Activated T-cell treated with anti-CD3 and anti-CD28 coated beads, Interleukin-2, amount 50 U/mL, for 1 hour (primary cell): Measurements from ENCODE around the gene LIMS2.

ENCODE experiments used
- DNase-seq: peaks from one replicate; pipeline ENCODE4 v3.0.0-alpha.2; 2020

The LIMS2 gene

DNA sequence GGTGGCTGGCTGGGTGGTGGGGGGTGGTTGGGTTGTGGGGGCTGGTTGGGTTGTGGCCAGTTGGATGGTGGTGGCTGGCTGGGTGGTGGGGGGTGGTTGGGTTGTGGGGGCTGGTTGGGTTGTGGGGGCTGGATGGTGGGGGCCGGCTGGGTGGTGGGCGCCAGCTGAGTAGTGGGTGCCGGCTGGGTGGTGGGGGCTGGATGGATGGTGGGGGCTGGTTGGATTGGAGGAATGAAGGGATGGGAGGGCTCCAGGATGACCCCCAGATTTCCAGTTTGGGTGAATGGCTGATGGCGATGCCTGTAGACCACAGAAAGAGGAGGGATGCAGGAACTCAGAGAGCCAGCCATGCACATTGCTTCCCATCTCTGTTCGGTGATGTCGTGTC is 56.1 kb downstream of the LIMS2 start:
- DNase-seq: no peak

DNA sequence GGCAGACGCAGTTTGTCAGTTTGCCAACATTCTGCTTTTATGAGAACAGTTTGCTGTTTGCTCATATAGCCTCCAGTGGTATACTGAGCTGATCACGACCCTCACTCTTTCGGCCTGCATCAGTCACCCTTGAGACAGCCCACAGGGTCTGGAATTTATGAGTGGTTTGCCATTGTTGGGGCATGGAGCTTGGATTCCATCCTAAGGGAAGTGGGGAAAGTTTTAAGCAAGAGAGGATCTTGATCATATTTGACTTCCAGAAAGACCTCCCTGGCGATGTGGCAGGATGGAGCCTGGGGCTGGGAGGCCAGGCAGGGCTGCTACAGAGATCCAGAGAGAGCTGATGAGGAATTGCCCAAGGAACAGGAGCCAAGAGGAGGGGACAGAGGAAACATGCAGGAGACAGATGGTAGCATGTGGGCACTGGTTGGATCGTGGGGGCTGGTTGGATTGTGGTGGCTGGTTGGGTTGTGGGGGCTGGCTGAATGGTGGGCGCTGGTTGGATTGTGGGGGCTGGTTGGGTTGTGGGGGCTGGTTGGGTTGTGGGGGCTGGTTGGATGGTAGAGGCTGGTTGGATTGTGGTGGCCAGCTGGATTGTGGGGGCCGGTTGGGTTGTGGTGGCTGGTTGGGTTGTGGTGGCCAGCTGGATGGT is 56.7 kb downstream of the LIMS2 start:
- DNase-seq: peak; percentile 5

DNA sequence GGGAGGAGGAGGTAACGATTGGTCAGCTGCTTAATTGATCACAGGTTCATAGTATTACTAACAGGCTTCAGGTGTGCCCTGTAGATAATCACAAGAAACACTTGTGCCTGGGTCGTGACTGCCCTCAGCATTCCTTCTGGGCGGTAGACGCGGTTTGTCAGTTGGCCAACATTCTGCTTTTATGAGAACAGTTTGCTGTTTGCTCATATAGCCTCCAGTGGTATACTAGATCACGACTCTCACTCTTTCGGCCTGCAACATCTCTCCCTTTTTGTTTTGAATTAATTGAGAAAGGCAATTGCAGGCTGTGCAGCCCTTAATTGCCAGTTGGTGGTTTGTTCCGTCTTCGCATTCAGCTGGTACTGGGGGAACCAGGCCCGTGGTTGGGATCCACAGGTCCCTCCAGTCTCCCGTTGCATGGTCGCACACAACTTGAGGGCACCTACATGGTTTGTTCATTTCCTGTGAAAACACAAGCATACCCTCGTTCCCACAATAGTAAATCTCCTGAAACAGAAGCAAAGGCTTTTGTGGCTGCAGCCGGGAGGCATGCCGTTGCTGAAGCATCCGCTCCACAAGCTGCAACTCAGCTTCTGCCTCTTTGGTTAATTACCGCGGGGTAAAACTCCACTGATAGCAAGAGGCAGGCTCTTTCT is 59.7 kb downstream of the LIMS2 start:
- no peak for DNase-seq

DNA sequence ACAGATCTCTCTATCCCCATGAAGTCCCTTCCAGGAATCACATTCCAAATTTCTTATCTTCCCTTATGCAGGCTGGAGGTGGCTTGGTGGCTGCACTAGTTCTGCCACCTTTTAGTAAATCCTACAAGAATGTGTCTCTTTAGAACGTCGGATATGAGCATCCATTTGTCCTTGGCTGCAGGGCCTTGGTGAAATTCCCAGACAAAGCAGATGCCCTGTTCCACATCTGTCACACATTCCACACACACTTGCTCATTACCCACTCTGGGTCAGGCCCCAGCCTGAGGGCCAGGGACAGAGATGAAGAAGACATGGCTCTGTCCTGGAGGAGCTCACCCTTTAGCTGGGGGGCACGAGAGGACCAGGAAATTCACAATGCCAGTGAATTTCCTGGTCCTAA is 60.6 kb downstream of the LIMS2 start:
- peak; percentile 1 for DNase-seq

DNA sequence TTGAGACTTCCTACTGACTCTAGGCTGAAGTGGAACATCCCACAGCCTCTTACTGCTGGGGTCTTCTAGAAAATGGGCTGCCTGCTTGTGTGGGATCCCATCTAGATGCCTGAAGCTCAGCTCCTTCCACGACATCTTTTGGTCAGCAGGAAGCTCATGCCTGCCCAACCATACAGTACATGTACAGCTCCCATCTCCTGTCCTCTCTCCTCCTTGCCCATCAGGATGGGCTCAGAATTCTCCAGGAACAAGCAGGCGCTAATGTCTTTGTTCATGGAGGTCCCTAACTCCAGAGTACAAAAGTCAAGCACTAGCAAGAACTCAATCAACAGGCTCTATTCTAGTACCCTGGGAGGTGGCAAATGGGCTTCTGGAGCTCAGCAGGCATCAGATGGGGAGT is 61.1 kb downstream of the LIMS2 start:
- DNase-seq: no peak

DNA sequence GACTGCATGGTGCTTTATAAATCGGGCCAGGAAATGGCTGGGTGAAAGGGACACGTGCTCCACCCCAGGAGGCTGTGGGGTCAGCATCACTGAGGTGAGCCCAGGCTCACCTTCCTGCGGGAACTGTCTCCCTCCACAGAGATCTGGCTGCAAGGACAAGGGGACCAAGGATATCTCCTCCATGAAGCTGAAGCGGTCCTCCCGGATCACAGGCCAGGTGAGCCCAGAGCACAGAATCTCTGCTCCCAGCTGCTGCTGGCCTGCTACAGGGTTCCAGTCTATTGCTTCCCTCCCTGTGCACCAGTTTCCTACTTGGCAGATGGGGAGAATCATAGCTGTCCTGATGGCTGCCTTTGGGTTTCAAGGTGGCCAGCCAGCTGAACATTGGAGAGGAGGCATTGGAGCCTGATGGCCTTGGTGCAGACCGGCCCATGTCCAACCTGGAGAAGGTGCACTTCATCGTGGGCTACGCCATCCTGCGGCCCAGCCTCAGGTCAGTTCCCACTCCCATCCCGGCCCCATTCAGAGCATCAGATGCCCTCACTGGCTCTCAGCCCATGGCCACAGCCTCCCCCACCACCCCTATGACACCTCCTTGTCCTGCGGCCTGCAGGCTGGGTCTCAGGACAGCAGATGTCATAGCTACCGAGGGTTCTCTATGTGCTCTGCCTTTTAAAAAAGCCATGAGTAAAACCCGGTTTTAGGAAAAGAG is 63.1 kb downstream of the LIMS2 start:
- DNase-seq: no peak

DNA sequence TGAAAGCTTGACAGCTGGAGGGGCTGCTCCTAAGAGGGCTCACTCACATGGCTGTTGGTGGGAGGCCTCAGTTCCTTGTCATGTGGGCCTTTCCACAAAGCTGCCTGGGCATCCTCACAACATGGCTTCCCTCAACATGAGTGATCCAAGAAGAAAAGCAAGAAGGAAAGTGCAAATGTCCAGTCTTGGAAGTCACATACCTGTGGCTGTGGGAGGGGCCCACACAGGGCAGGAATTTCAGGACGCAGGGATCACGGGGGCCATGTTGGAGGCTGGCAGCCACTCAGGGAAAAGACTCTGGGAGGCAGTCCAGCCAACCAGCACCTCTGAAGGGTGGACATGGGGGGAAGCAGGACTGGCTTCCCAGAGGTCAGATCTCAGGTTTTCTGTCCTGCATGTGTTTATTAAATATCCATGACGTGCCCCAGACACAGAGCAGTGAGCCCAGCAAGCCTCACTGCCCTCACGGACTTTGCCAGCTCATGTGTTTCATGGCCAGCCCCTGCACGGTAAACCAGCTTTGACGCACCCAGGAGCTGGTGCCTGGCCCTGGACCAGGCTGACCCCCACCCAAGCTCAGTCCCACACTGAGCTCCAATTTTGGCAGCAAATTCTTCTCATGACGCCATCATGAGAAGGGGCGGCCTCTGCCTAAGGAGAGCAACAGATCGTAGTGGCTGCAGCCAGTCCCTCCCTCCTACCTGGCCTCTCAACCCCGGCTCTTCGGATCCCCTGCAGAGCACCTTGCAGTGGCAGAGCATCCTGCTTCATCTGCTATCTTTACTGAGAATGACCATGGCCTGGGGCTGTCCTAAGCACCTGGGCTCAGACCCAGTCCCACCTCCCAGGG is 64.0 kb downstream of the LIMS2 start:
- DNase-seq: peak; percentile 4

DNA sequence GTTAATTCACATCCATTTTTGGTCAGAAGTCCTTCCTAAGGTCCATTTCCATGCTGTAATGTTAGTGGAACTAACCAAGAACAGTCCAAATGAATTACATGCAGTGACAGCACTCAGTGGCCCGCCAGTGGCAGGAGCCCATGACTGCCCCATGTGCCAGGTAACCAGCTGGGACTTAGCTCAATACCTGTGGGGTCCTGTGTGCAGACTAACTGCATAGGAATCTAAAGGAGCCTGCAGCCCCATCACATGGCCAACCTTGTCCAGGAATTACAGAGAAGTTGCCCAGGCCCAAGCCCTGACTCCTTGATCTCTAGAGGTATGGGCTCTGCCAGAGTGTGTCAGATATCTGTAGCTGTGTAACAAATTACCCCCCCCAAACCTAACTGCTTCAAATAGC is 64.8 kb downstream of the LIMS2 start:
- DNase-seq: no peak

DNA sequence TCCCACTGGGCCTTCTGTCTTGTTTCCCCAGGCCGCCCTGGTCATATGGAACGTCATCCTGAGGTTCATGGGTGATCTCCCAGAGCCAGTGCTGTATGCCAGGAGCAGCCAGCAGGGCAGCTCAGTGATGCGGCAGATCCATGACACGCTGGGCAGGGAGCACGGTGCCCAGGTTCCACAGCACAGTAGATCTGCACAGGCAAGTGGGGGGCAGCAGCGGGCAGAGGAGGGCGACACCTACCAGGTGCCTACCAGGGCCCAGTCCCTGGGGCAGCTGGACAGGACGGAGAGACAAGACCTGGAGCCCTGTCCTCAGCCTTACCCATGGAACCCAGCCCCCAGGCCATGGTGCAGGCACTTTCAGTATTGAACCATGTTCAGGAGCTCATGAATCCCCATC is 65.5 kb downstream of the LIMS2 start:
- no peak for DNase-seq

DNA sequence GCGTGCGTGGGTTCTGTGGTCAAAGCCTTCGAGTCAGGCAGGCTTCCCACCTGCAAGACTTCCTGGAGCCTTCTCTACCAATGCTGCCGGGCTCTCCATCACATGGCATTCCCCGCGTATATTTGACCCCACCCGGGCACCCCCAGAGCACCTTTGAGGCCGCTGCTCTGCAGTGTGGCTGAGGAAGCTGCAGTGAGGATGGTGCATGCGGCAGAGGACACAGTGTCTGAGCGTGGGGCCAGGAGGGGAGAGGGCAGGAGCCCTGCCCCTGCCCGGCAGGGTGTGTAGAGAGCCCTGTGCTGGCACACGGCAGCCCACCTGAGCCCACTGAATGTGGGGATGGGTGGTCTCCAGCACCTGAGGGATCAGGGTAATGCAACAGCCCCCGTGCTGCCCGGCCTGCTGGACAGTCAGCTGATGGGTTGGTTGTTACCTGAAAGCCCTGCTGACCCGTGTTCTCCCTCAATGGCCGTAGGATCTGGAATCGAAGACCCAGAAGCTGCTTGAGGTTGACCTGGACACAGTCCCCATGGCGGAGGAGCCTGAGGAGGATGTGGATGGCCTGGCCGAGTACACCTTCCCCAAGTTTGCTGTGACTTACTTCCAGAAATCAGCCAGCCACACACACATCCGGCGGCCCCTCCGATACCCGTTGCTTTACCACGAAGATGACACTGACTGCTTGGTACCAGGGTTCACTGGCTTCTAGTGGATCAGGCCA is 66.1 kb downstream of the LIMS2 start:
- DNase-seq: no peak

DNA sequence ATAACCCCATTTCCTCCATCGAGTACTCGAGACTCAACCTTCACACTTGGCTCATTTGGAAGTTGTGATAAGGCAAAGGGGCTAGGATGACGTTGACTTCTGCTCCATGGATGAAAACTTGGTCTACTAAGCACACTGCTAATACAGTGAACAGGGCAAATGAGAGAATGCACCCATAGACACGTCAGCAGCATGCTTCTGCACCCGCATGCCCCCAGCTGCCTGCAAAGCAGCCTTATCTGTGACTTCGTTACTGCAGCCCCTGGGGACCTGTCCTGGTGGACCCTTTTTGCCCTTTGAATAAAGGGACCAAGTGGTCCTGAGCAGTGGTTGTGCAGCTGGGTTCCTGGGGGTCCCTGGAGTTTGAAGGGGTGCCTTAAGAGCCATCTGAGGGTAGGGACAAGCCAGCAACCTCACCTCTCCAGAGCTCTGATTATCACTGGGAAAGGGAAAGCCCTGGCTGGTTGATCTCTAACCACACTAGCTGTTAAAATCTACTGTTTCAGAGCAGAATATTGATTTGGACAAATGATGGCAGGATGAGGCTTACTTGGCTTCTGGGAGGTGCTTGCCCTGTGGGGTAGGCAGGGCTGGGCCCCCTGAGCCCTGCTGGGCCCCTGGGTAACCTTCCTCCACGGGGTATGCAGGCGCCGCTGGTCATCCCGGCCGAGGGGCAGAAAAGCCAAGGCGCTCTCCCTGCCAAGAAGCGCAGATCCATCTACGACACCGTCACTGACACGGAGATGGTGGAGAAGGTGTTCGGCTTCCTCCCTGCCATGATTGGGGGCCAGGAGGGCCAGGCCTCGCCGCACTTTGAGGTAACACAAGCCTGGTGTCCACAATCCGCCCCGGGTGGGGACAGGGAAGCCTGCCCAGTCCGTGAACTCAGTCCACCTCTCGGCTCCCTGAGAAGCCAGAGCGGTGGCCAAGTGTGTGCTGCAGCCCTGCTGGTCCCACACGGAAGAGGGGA is 67.0 kb downstream of the LIMS2 start:
- DNase-seq: no peak

DNA sequence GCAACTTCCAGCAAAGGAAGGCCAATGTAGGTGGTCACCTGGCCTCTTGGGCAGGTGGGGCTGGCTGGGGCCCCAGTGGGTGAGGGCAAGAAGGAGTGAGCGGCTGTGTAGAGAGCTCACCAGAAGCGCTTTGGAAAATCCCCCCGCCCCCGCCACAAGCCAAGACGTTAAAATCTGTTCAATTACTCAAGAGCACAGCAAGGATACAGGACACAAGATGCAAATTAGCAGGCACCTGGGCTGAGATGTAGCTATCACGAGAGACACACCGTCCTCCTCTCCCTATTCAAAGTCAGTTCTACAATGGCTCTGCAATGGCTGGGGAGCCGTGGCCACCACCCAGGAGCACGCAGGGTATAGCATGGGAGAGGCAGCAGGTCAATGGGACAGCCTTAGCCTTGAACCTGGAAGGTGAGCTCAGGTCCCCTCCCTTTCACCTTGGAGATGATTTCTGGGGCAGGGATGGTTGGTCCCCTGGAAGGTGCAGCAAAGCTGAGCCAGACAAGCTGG is 67.9 kb downstream of the LIMS2 start:
- DNase-seq: no peak

DNA sequence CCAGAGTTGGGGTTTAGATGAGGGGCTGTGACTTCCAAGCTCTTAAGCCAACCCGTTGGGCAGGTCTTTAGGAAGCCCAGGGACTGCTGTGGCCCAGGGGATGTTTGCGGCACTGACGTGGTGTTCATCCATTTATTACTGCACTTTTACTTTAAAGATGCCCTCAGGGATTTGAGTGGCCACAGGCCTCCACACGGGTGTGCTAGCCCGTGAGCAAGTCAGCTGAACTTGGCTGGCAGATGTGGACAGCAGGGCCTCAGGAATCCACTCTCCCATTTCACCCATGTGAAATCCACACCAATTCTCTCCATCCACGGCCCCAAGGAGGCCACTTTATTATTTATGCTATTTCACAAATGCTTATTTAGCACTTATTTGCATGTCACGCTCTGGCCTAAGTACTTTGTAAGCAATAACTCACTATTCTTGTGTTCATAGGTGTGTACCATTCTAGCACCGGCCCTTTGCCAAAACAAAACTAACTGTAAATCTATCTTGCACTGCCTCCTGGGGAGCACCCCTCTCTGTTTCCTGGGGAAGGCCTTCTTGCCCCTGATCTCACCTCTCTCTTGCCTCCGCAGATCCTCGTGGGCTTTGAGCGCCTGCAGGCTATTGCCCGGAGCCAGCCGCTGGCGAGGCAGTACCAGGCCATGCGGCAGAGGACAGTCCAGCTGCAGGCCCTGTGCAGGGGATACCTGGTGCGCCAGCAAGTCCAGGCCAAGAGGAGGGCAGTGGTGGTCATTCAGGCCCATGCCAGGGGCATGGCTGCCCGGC is 68.5 kb downstream of the LIMS2 start:
- peak; percentile 4 for DNase-seq

DNA sequence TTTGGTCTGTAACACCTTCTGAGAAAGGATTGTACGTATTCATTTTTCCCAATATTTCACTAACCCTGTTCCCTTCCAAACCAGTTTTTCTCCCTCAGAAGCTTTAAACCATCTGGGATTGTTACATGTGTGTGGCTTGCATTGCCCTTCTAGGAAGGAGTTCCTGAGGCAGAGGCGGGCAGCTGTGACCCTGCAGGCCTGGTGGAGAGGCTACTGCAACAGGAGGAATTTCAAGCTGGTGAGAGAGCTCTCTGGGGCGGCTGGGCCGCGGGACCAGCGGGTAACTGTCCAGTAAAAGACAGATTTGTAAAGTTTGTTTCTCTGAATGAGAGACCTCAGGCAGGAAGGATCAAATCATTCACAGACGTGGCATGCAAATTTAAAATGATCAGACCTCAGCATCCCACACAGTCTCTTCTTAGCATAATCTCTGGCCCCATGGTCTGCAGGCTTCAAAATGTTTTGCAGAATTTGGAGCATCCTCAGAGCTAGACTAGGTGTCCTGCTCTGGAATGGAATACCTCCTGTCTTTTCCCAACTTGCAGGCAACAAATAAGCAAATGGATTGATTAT is 69.6 kb downstream of the LIMS2 start:
- DNase-seq: no peak

DNA sequence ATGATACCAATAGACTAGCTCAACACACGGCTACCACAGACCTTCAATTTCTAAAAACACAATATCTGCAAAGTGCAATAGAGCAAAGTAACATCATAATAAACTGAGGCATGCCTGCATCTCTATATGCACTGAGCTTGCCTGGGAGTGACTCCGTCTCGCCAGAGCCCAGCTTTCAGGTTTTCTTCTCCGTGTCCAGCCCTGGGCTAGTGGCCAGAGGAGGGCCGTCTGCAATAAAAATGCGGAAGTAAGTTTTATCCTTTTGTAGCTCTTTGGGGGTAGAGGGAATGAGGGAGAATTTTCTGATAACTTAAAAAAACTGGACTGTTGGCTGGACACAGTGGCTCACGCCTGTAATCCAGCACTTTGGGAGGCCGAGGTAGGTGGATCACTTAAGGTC is 70.3 kb downstream of the LIMS2 start:
- DNase-seq: no peak

DNA sequence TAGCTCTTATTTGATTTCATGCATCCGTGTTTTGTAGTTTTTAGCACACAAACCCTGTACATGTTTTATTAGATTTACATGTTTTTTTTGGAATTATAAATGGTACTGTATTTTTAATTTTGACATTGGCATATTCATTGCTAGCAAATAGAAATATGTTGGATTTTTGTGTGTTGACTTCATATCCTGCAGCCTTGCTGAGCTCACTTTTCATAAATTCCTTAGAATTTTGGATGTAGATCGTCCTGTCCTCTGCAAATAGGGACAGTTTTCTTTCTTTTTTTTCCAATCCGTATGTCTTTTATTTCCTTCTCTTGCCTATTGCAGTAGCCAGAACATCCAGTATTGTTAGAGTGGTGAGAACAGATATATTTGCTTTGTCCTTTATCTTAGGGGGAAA is 76.1 kb downstream of the LIMS2 start:
- DNase-seq: no peak

DNA sequence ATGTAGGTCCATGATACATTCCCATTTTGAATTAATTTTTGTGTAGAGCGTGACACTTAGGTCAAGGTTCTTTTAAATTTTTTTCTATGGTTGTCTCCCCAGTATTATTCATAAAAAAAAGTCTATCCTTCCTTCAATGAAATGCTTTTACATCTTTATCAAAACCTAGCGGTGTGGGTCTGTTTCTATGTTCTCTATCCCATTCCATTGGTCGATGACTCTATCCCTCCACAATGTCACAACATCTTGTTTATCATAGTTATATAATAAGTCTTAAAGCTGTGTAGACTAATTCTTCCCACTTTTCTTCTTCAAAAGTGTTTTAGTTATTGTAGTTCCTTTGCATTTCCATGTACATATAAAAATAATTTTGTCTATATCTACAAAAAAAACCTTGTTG is 76.6 kb downstream of the LIMS2 start:
- DNase-seq: no peak

DNA sequence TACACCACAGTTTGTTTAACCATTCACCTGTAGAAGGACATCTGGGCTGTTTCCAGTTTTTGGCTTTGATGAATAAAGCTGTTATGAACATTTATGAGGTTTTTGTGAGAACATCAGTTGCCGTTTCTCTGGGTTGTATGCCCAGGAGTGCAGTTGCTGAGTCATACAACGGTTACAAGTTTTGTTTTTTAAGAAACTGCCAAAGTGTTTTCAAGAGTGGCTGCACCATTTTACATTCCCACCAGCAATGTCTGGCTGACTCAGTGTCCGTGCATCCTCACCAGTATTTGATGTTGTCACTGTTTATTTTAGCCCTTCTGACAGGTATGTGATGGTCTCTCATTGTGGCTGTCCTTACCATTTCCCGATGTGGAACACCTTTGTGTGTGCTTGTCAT is 77.3 kb downstream of the LIMS2 start:
- no peak for DNase-seq

DNA sequence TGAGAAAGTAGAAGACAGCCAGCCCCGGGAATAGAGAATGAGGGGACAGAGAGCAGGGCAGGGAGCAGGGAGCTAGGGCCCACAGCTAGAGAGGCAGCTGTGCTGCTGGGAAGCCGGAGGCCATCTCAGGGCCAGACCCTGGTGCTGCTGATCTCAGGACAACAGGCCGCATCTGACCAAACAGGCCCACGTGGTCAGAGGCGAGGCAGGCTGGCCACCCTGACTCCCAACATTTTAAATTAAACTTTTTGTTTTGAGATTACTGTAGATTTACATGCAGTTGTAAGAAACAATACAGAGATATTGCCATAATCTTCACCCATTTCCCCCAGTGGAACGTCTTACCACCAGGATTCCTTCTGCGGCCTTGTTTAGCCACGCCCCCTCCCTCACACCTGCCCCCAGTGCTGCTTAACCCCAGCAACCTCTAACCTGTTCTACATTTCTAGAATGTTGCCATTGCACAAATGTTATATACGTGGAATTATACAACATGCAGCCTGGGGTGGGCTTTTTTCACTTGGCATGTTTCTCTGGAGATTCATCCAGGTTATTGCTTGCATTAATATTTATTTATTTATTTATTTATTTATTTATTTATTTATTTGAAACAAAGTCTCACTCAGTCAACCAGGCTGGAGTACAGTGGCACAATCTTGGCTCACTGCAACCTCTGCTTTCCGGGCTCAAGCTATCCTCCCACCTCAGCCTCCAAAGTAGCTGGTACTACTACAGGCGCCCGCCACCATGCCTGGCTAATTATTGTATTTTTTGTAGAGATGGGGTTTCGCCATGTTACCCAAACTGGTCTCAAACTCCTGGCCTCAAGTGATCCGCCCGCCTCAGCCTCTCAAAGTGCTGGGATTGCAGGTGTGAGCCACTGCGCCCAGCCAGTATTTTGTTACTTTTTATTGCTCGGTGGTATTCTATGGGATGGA is 78.0 kb downstream of the LIMS2 start:
- no peak for DNase-seq
